ENCODE results near the gene SEC24B. TPM values are rescaled to one million over a fixed set of nuclear protein-coding genes. Genes with fewer than 3 reads are reported as not detected.

Gene SEC24B
- total RNA-seq, 1 donor from 2014 or later, result 36.1 TPM

DNA sequence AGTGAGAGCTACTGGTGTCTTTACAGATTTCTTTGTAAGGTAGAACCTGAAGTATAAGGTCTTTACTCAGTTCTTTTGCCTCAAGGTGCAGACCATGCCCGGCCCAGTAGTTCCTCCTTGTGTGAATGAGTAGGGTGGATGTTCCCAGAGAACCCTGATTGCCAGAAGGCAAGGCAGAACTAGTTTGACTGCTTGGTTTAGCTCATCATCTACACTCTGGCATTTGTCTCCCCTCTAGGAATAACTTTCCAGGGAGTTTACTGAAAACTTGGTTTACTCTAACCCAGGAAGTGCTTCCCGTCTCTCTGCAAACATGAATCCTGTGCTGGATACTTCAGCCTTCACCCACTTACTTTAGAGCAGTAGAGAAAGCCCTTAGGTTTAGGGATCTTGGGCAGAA, 155.5 kb downstream of the SEC24B start:
- ChIA-PET POLR2A (no interaction called here), CTCF (no interaction called here)
- H3K36me3 Mint-ChIP-seq (ENCODE audit: low read depth), result peaks cover 4% of the 10 kb centered on the region
- no peaks in the 10 kb centered on the region for H3K9me3 Mint-ChIP-seq
- intact Hi-C loops (cut with micrococcal nuclease), result loop anchor here (2.0 kb wide), 1 partner anchor 14 kb away; no protein-coding TSS in a partner anchor
- TF ChIP-seq, protein P1, sequence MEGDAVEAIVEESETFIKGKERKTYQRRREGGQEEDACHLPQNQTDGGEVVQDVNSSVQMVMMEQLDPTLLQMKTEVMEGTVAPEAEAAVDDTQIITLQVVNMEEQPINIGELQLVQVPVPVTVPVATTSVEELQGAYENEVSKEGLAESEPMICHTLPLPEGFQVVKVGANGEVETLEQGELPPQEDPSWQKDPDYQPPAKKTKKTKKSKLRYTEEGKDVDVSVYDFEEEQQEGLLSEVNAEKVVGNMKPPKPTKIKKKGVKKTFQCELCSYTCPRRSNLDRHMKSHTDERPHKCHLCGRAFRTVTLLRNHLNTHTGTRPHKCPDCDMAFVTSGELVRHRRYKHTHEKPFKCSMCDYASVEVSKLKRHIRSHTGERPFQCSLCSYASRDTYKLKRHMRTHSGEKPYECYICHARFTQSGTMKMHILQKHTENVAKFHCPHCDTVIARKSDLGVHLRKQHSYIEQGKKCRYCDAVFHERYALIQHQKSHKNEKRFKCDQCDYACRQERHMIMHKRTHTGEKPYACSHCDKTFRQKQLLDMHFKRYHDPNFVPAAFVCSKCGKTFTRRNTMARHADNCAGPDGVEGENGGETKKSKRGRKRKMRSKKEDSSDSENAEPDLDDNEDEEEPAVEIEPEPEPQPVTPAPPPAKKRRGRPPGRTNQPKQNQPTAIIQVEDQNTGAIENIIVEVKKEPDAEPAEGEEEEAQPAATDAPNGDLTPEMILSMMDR (IDR thresholded peaks at IDR 0.05), result no peak
- ATAC-seq (ENCODE audit: low read depth) (no peak), DNase-seq (no peak)
- H3K27me3 Mint-ChIP-seq, result no peaks in the 10 kb centered on the region
- H3K4me3 Mint-ChIP-seq, result no peak overlapping the region
- H3K4me1 Mint-ChIP-seq, result peaks cover 51% of the 10 kb centered on the region
- H3K27ac Mint-ChIP-seq, result no peak overlapping the region

DNA sequence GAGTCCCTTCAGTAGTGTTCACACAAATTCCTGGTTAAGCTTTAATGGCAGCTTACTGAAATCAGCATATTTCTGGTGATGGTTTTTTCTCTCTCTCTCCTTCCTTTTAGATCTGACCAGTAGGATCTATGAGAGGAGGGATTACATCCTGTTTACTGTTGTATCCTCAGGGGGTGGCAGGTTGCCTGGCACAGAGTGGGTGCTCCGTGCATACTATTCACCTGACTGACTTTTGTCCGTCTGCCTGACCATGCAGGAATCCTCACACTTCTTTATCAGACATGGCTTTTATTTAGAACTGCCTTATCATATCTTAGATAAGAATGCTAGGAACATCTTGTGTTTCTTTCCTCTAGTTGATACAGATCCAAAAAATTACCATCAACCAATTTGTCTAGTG, 156.0 kb downstream of the SEC24B start:
- ChIA-PET CTCF (no interaction called here), POLR2A (interaction anchor here (0.9 kb wide), 1 partner anchor 30 kb away, joined by 3 read pairs; the partner anchor contains the start of gene MCUB)
- H3K9me3 Mint-ChIP-seq, result no peaks in the 10 kb centered on the region
- H3K27me3 Mint-ChIP-seq, result no peaks in the 10 kb centered on the region
- peaks cover 4% of the 10 kb centered on the region for H3K36me3 Mint-ChIP-seq (ENCODE audit: low read depth)
- DNase-seq, result no peak
- intact Hi-C loops (cut with micrococcal nuclease), result loop anchor here (2.0 kb wide), 1 partner anchor 15 kb away; no protein-coding TSS in a partner anchor
- TF ChIP-seq, protein P1 (IDR thresholded peaks at IDR 0.05), result no peak
- H3K4me1 Mint-ChIP-seq, result peaks cover 46% of the 10 kb centered on the region
- no peak for ATAC-seq (ENCODE audit: low read depth)
- H3K4me3 Mint-ChIP-seq, result no peak overlapping the region
- H3K27ac Mint-ChIP-seq, result no peak overlapping the region

Other genes starting within 250 kb of the SEC24B start
- gene COL25A1, start 131.2 kb upstream of the SEC24B start, total RNA-seq, result not detected in 2 replicates
- gene MCUB, start 126.4 kb downstream of the SEC24B start, total RNA-seq, result 28.9 and 34.4 TPM in 2 replicates